Endothelial cell of umbilical vein (primary cell): ENCODE measurements around the gene SGK1. TPM values are rescaled to one million over a fixed set of nuclear protein-coding genes. Genes with fewer than 3 reads are reported as not detected.

Experiments used
- BruUV-seq: library from RNA; stranded (reverse); fragments of 400-500 nt; replicated peaks from 2 replicates; lab custom pipeline; 2021; lab: Mats Ljungman, UMichigan
- CTCF ChIA-PET: fragments of 300-600, 350-600 bp; sonication (Branson Sonifier 250); formaldehyde crosslinking; loops from one replicate; lab custom pipeline; 2021; ENCODE audit warnings: antibody characterized with exemption, inconsistent platforms; lab: Charles Lee
- POLR2A ChIA-PET: fragments of 300-600, 350-600 bp; sonication (Branson Sonifier 250); formaldehyde crosslinking; loops from one replicate; lab custom pipeline; 2021; ENCODE audit warnings: antibody characterized with exemption, inconsistent platforms; lab: Charles Lee
- DNase-seq: peaks from one replicate; pipeline ENCODE4 v3.0.0-alpha.2; 2011; ENCODE audit warnings: low read depth, low spot score
- FAIRE-seq: peaks from 2 replicates; lab custom pipeline; 2011; peaks lifted over from hg19 to GRCh38; lab: Jason Lieb, UNC
- H2AFZ ChIP-seq: 2 replicates; pipeline ENCODE4 v1.6.0; 2012; ENCODE audit warnings: low read depth, low read length, control low read depth, inconsistent platforms
- H3K27ac ChIP-seq: 2 replicates; pipeline ENCODE4 v1.5.1; 2011; ENCODE audit warnings: low read depth, mild to moderate bottlenecking, control low read depth, low read length, moderate library complexity; ENCODE audit not compliant: insufficient read depth
- H3K27me3 ChIP-seq, 2 experiments: 2 replicates each; pipeline versions ENCODE4 v1.6.0 to v1.6.1; 2011; ENCODE audit warnings: low read length in 2 of 2, mixed read lengths in 1 of 2; ENCODE audit not compliant: control insufficient read depth in 2 of 2, insufficient read depth in 2 of 2
- H3K36me3 ChIP-seq, 2 experiments: 2 replicates in 1 of 2; 3 replicates in 1 of 2; pipeline ENCODE4 v1.5.1; 2011; ENCODE audit warnings: low read length in 2 of 2, mild to moderate bottlenecking in 1 of 2, moderate library complexity in 1 of 2; ENCODE audit not compliant: control insufficient read depth in 2 of 2, insufficient read depth in 2 of 2; ENCODE audit errors: extremely low read depth in 1 of 2
- H3K4me1 ChIP-seq: 3 replicates; pipeline ENCODE4 v1.5.1; 2011; ENCODE audit warnings: mild to moderate bottlenecking, low read length; ENCODE audit not compliant: control insufficient read depth, insufficient read depth; ENCODE audit errors: extremely low read depth
- H3K4me2 ChIP-seq: 2 replicates; pipeline ENCODE4 v1.6.1; 2011; ENCODE audit warnings: low read length, control low read depth, mixed read lengths; ENCODE audit not compliant: insufficient read depth
- H3K4me3 ChIP-seq, 3 experiments: fragments of 200-600 bp in 1 of 3; sonication (generic), shearing (Covaris generic) in 1 of 3; replicated peaks in 1 of 3; 2 replicates each; pipeline ENCODE4 v1.5.1; 2011 to 2016; ENCODE audit warnings: control low read depth in 3 of 3, low read length in 3 of 3, mild to moderate bottlenecking in 2 of 3, inconsistent platforms in 1 of 3, low read depth in 1 of 3, moderate library complexity in 1 of 3; ENCODE audit not compliant: insufficient read depth in 1 of 3
- H3K79me2 ChIP-seq: 2 replicates; pipeline ENCODE4 v1.6.0; 2012; ENCODE audit warnings: low read length, inconsistent platforms; ENCODE audit not compliant: control insufficient read depth, insufficient read depth
- H3K9ac ChIP-seq: replicated peaks from 2 replicates; pipeline ENCODE3; 2011; ENCODE audit warnings: low read length, control low read depth; ENCODE audit not compliant: insufficient read depth; ENCODE audit errors: extremely low read depth
- H3K9me1 ChIP-seq: replicated peaks from 3 replicates; pipeline ENCODE4 v1.6.0; 2011; ENCODE audit warnings: mild to moderate bottlenecking, low read length; ENCODE audit not compliant: control insufficient read depth, insufficient read depth; ENCODE audit errors: extremely low read depth
- H3K9me3 ChIP-seq: replicated peaks from 2 replicates; pipeline ENCODE4 v1.5.1; 2012; ENCODE audit warnings: low read length, inconsistent platforms; ENCODE audit not compliant: control insufficient read depth, insufficient read depth
- H4K20me1 ChIP-seq: replicated peaks from 2 replicates; pipeline ENCODE3; 2011; ENCODE audit warnings: mild to moderate bottlenecking, low read length; ENCODE audit not compliant: control insufficient read depth, insufficient read depth; ENCODE audit errors: extremely low read depth
- EZH2 ChIP-seq: IDR thresholded peaks from 2 replicates; pipeline ENCODE4 v1.6.1; 2012; ENCODE audit warnings: borderline replicate concordance, low read depth, mild to moderate bottlenecking, moderate library complexity, low read length, inconsistent platforms; ENCODE audit not compliant: severe bottlenecking
- FOS ChIP-seq: IDR thresholded peaks from 2 replicates; pipeline ENCODE4 v1.6.1; 2011; ENCODE audit warnings: mild to moderate bottlenecking, low read length, moderate library complexity, borderline replicate concordance; ENCODE audit not compliant: insufficient read depth
- GATA2 ChIP-seq: IDR thresholded peaks from 2 replicates; pipeline ENCODE4 v1.7.0; 2011; ENCODE audit warnings: low read depth, mild to moderate bottlenecking, moderate library complexity, mixed read lengths, low read length; ENCODE audit not compliant: insufficient read length, insufficient read depth
- JUN ChIP-seq: IDR thresholded peaks from 2 replicates; pipeline ENCODE4 v1.6.1; 2011; ENCODE audit warnings: borderline replicate concordance, low read depth; ENCODE audit not compliant: insufficient read length, insufficient read depth
- MYC ChIP-seq: IDR thresholded peaks from one replicate; pipeline ENCODE4 v1.6.1; 2011; ENCODE audit warnings: mild to moderate bottlenecking, low read depth, low read length
- POLR2A ChIP-seq: IDR thresholded peaks from 2 replicates; pipeline ENCODE4 v1.6.1; 2012; ENCODE audit warnings: low read depth, mild to moderate bottlenecking, control low read depth, low read length
- POLR2AphosphoS5 ChIP-seq: IDR thresholded peaks from 2 replicates; pipeline ENCODE4 v1.6.1; 2012; ENCODE audit warnings: low read depth, mild to moderate bottlenecking, control low read depth, low read length, moderate library complexity; ENCODE audit not compliant: insufficient read depth
- dilution Hi-C: fragments of 300-500 bp; cut with MboI; formaldehyde crosslinking; loops from one replicate; pipeline ENCODE4 v1.15.0; 2019; ENCODE audit warnings: low sequenced_read_pairs; ENCODE audit not compliant: extremely low pct_ligation_motif_present
- intact Hi-C: fragments of 100-400 bp; cut with micrococcal nuclease; formaldehyde crosslinking; loops from one replicate; pipeline ENCODE4 v1.10.0; 2022
- polyA plus RNA-seq, 4 experiments: library from polyadenylated mRNA; depleted of rRNA in 3 of 4; stranded (reverse) in 3 of 4; unstranded in 1 of 4; fragments of >200 nt; gene quantifications; 2 replicates each; pipeline versions ENCODE4 v1.2.1 to v1.2.3, GENCODE V29; 2011 to 2012; ENCODE audit warnings: missing spikeins in 1 of 4
- total RNA-seq: library from RNA; stranded (reverse); gene quantifications from 2 replicates; pipeline ENCODE4 v1.2.3, GENCODE V29; 2021
- TF ChIP-seq, protein P1 (sequence below), 2 donors: IDR thresholded peaks; 1 replicate in 1 of 2; 2 replicates in 1 of 2; pipeline ENCODE4 v1.5.1; 2011; ENCODE audit warnings: low read length in 2 of 2, mild to moderate bottlenecking in 2 of 2, moderate library complexity in 2 of 2, control low read depth in 1 of 2, inconsistent platforms in 1 of 2, low read depth in 1 of 2; ENCODE audit not compliant: insufficient read depth in 1 of 2; ENCODE audit errors: extremely low read depth in 1 of 2
- TF ChIP-seq, protein P2 (sequence below): IDR thresholded peaks from 2 replicates; pipeline ENCODE4 v1.6.1; 2011; ENCODE audit not compliant: insufficient read depth, insufficient read length

SGK1 gene
- total and polyA plus RNA-seq, 2 donors (not counting 3 experiments of a cell fraction or from before 2014, with no cell fraction given): 121 to 128 TPM

DNA sequence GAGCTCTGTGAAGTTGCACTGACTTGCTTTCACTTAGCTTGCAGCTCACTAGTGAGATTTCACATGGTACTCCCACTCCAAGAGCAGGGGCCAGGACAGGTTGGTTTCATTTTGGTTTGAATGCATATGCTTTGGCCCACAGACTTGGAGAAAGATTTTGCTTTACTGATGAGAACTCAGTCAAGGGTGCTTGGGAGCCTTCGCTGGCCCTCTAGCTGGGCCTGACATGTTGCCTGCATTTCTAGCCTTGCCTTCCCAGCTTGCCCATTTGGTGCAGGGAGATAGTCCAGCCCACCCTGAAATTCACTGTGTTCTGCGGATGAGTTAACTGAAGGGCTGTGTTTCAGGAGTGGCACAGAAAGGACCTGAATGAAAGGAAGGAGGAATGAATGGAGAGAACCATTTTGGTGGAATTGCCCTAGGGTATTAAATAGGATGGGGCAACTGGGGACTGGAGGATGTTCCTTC lies 1.9 kb downstream of the SGK1 start:
- H3K4me1 ChIP-seq: peaks cover 6% of the 10 kb centered on the region
- H4K20me1 ChIP-seq: no peaks in the 10 kb centered on the region
- no TSS peak for BruUV-seq
- H3K79me2 ChIP-seq: no peaks in the 10 kb centered on the region
- ChIA-PET POLR2A (no interaction called here), CTCF (interaction anchor here (1.0 kb wide), 1 partner anchor 17 kb away, joined by 3 read pairs; no protein-coding TSS in a partner anchor)
- intact Hi-C loops: loop anchor here (5.0 kb wide), 1 partner anchor 96 kb away; no protein-coding TSS in a partner anchor
- TF ChIP-seq, protein P1, sequence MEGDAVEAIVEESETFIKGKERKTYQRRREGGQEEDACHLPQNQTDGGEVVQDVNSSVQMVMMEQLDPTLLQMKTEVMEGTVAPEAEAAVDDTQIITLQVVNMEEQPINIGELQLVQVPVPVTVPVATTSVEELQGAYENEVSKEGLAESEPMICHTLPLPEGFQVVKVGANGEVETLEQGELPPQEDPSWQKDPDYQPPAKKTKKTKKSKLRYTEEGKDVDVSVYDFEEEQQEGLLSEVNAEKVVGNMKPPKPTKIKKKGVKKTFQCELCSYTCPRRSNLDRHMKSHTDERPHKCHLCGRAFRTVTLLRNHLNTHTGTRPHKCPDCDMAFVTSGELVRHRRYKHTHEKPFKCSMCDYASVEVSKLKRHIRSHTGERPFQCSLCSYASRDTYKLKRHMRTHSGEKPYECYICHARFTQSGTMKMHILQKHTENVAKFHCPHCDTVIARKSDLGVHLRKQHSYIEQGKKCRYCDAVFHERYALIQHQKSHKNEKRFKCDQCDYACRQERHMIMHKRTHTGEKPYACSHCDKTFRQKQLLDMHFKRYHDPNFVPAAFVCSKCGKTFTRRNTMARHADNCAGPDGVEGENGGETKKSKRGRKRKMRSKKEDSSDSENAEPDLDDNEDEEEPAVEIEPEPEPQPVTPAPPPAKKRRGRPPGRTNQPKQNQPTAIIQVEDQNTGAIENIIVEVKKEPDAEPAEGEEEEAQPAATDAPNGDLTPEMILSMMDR (IDR thresholded peaks at IDR 0.05; ENCODE audit: extremely low read depth in 1 of 2, insufficient read depth in 1 of 2, low read depth in 1 of 2, low read length in 2 of 2): no peak
- no peak for TF ChIP-seq MYC
- TF ChIP-seq POLR2AphosphoS5: no peak
- TF ChIP-seq FOS: no peak
- TF ChIP-seq EZH2: no peak
- TF ChIP-seq, protein P2, sequence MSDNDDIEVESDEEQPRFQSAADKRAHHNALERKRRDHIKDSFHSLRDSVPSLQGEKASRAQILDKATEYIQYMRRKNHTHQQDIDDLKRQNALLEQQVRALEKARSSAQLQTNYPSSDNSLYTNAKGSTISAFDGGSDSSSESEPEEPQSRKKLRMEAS: no peak
- no peak for TF ChIP-seq POLR2A
- TF ChIP-seq JUN: no peak
- no peak for TF ChIP-seq GATA2
- no peaks in the 10 kb centered on the region for H3K36me3 ChIP-seq
- FAIRE-seq (no peak), DNase-seq (no peak)
- no peak overlapping the region for H3K4me2 ChIP-seq
- no peak overlapping the region for H3K9ac ChIP-seq
- H3K4me3 ChIP-seq: no peak overlapping the region
- H3K9me1 ChIP-seq: no peaks in the 10 kb centered on the region
- H3K27me3 ChIP-seq: no peaks in the 10 kb centered on the region
- no peak overlapping the region for H3K27ac ChIP-seq
- H3K9me3 ChIP-seq: no peaks in the 10 kb centered on the region
- no peak overlapping the region for H2AFZ ChIP-seq
- dilution Hi-C loops: no loop called here
